HG02884 (cell line): Measurements from ENCODE around the gene SET.
"Not testable (repeated sequence)": the region's sequence is repeated elsewhere in the genome, so short reads cannot be mapped to it uniquely, and the experiment has no call there.

Source experiments
- ATAC-seq: cut with Tn5 transposase; IDR thresholded peaks from one replicate; pipeline ENCODE4 v1.9.1; 2021; ENCODE audit warnings: mild to moderate bottlenecking, moderate library complexity; ENCODE audit not compliant: unreplicated experiment

Gene SET

DNA sequence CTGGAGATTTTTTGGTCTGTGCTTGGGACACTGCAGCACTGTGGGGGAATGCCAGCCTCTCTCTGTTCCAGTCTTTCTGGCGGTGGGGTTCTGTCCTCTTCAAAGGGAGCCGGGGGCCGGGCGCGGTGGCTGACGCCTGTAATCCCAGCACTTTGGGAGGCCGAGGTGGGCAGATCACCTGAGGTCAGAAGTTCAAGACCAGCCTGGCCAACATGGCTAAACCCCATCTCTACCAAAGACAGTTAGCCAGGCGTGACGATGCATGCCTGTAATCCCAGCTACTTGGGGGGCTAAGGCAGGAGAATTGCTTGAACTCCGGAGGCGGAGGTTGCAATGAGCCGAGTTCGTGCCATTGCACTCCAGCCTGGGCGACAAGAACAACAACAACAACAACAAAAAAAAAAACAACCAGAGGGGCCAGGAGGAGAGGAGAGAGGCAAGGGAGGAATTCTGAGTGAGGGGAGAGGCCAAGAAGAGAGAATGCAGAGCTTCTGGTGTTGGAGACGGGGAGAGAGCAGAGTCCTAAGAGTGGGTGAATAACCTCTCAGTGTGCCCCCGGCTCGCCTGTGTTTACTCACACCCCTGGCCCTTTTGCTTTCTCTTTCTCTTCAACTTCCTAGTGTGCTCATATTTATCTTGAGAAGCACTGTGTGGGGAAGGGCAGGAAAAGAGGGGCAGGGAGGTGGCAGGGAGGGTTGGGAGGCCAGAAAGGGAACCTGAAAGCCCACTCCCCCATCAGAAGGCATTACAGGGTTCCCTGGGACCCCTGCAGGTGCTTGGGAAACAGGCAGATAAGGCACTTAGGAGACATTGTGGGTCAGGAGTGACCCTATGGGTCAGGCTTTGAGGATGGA is 3.2 kb upstream of the SET start:
- no peak for ATAC-seq

DNA sequence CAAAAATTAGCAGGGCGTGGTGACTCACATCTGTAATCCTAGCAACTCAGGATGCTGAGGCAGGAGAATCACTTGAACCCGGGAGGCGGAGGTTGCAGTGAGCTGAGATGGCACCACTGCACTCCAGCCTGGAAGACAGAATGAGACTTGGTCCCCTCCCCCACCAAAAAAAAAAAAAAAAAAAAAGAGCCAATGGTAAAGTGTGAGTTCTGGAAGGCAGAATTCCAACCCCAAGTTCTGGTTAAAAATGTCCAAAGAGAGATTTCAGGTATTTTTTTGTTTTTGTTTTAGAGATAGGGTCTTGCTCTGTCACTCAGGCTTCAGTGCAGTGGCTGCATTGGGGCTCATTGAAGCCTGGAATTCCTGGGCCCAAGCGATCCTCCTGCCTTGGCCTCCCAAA is 1.6 kb upstream of the SET start:
- ATAC-seq, result no peak

DNA sequence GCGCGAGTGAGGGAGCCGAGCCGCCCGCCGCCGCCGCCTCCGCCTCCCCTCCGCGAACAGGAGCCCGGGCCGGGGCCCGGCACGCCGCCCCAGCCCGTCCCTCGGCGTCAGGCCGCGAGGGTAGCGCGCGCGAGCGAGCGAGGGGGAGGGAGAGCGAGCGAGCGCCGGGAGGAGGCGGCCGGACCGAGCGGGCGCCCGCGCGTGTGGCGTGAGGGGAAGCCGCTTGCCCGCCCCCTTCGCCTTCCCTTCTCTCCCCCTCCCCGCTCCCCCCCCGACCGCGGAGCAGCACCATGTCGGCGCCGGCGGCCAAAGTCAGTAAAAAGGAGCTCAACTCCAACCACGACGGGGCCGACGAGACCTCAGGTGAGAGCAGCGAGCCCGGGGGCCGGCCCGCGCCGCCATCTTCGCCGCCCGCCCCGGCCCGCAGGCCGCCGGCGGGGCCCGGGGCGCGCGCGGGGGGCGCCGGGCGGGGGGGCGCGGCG is 312 bp downstream of the SET start:
- no peak for ATAC-seq

DNA sequence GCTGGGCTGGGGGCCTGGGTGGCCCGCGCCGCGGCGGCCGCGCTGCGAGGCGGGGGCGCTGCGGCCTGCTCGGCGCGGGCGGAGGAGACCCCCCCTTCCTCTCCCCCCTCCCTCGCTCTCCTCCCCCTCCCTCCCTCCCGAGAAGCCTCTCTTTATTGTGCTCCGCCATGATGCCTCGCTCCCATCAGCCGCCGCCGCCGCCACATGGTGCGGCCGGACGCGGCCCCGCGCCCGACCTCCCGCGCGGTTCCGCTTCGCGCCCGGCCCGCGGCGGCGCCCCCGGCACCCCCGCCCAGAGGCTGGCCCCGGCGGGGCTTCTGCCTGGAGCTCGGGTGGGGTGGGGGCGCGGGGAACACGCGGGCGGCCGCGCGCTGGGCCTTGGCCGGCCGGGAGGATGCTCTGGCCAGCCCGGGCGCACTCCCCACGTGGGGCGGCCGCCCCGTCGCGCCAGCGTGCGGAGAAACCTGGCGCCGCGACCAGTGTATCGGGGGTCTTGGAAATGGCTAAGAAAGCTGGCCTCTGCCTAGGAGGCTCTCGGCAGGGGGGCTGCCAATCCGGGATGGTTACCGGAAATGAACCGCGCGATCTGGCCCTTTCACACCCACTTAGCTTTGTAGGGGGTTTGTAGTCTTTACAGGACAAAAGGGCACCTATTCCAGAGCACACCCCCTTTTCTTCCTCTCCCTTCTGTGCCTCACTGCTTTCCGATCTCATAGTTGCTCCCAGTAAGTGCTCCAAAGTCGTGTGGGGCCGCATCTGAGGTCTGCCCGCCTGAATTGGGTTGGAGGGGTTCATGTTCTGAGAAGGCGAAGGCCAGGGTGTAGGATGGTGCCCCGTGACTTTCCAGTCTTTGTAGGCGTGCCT is 1.0 kb downstream of the SET start:
- no peak for ATAC-seq

DNA sequence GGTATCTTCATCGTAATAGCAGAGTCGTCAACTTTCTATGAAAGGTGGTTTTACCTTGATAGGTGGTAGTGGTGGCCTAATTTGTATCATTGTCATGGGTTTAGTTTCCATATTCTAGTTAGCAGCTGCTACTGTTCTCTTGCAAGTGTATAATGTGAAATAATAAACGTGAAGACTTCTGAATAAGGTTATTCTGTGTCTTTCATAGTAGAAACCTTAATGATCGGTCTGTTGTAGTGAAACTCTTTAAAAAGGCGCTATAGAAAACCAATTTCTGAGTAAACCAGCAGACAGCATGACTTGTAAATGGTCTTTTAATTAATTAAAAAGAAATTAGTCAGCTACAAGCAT is 1.6 kb downstream of the SET start:
- ATAC-seq, result no peak

DNA sequence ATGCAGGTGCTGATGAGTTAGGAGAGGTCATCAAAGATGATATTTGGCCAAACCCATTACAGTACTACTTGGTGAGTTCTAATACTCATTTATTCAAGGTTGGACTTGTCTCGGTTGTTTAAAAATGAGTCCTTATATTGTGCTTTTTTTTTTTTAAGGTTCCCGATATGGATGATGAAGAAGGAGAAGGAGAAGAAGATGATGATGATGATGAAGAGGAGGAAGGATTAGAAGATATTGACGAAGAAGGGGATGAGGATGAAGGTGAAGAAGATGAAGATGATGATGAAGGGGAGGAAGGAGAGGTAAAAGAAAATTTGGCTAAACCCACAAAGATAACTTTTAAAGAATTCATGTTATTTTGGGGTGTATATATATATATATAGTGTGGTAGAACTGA is 4.7 kb downstream of the SET start:
- ATAC-seq, result not testable (repeated sequence)

DNA sequence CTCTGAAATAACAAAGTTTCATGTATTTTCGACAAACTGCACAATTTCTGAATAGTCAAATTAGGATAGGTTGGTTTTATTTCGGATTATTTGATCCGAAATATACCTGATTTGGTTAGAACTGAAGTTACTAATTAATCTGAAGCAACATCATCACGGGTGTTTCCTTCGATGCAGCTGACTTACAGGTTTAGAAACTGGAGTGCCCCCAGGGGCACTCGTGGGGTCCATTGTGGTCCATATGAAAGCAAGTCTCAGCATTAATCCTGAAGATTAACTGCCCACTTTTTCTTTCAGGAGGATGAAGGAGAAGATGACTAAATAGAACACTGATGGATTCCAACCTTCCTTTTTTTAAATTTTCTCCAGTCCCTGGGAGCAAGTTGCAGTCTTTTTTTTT is 5.3 kb downstream of the SET start:
- no peak for ATAC-seq

DNA sequence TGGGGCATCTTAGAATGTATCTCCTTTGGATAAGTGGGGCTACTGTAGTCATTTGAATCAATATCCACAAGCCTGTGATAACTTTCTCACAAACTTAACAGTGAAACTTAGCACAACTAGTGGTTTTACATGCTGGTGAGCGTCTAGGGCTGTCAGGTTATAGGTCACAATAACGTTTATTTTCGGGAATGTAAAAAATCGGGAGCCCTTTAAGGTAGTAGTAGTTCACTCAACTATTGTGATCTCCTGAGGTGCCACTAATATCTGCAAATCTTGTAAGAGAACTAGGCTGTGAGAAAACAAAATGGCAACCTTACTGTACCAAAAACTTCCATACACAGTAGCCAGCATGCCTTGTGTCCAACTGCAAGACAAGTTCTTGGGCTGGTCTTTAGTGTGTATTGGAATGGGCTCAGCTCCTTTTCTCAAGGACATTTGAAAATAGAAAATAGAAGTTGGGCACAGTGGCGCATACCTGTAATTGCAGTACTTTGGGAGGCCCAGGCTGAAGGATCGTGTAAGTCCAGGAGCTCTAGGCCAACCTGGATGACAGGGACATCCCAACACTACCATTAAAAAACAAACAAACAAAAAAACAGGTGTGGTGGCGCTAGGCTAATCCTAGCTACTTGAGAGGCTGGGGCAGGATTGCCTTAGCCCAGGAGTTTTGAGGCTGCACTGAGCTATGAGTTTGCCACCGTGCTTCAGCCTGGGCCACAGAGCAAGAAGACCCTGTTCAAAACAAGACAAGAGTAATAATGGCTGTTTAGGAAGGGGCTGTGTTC is 8.1 kb downstream of the SET start:
- no peak for ATAC-seq

DNA sequence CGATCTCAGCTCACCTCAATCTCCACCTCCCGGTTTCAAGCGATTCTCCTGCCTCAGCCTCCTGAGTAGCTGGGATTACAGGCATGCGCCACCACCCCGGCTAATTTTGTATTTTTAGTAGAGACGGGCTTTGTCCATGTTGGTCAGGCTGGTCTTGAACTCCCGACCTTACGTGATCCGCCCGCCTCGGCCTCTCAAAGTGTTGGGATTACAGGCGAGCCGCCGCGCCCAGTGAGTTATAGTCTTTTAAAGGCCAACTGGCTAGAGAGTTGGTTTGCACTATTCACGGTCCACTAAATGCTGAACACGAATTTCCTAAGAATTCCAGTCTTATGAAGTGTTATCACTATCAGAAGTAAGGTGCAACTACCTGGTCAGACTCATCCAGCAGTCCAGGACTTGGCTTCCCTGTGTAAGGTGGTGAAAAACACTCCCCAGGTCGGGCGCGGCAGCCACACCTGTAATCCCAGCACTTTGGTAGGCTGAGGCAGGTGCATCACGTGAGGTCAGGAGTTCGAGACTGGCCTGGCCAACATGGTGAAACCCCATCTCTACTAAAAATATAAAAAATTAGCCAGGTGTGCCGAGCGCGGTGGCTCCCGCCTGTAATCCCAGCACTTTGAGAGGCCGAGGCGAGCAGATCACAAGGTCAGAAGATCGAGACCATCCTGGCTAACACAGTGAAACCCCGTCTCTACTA is 10.2 kb downstream of the SET start:
- not testable (repeated sequence) for ATAC-seq

DNA sequence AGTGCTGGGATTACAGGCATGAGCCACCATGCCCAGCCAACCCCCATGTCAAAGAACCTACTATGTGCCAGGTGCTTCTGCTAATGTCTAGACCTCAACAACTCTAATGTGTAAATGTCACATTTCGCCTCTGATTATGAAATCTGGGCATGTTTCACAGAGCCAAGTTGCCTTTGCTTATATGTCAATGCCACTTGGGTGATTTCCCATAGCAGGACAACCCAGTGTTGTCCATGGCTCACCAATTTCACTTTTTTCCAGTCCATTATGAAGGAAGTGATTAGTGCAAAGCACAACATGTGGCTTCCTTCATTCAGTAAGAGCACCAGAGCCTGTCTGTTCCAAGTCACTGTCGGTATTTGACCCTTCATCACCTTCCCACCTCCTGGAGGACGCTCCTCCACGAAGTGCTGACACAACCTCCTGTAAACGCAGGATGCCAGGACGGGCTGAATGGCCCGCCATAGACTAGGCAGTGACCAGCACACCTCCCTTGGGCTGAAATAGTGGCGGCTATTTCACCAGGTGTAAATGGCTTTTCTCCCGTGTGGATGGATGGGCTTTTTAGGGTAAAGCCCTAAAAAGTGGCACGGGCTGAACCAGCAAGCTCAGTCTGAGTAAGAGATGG is 12.3 kb downstream of the SET start:
- no peak for ATAC-seq

DNA sequence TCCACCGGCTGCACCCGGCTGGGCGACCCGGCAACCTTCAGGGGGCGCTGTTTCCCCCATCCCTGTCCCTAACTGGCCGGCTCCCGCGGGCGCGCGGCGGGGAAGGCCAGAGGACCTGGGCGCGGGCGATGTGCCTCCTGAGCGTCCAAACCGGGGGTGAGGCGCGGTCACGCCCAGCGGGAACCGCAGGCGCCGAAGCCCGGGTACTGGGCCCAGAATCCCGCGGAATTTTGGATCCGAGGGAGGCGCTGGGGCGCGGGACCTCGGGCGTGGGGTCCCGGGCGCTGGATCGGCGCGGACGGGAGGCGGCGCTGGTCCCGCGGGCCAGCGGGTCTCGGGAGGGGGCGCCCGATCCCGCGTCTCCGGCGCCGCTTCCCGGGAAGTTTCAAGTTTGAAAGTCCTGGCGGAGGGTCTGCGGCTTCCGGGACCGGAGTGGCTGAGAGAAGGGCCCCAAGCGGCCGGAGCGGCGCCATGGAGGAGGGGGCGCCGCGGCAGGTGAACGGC is 13.5 kb downstream of the SET start, which contains the start of gene PKN3:
TSS of gene PKN3 (plus strand) at position 59 of the 504 bp plus-strand sequence. CDS start at position 472, 413 bp downstream.
- no peak for ATAC-seq

DNA sequence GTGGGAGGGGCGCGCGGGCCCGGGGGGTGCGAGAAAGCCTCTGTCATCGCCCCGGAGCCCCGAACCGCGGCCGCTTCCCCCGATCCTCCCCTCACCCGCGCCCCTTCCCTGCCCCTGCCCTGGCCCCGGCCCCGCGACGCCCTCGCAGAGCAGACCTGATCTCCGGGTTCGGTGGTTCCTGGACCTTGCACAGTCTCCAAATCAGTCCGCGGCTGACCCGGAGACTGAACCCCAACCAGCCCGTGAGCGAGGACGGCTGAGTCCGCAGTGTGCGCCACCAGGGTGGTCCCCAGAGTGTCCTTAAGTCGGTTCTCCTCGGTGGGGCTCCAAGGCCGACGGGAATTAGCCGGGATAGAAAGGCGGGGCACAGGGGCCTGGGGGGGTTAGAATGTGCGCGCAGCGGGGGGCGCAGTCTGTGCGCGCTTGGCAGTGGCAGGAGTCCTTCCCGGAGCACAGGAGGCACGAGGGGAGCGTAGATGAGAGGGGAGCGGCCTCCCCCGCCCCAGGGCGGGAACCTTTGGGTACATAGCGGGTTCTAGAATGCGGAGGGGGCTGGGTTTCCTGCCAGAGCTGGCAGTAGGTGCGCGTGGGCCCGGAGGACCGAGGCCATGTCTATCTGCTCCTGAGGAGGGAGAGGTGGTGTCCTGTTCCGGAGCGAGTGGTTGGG is 14.1 kb downstream of the SET start:
- ATAC-seq, result no peak

DNA sequence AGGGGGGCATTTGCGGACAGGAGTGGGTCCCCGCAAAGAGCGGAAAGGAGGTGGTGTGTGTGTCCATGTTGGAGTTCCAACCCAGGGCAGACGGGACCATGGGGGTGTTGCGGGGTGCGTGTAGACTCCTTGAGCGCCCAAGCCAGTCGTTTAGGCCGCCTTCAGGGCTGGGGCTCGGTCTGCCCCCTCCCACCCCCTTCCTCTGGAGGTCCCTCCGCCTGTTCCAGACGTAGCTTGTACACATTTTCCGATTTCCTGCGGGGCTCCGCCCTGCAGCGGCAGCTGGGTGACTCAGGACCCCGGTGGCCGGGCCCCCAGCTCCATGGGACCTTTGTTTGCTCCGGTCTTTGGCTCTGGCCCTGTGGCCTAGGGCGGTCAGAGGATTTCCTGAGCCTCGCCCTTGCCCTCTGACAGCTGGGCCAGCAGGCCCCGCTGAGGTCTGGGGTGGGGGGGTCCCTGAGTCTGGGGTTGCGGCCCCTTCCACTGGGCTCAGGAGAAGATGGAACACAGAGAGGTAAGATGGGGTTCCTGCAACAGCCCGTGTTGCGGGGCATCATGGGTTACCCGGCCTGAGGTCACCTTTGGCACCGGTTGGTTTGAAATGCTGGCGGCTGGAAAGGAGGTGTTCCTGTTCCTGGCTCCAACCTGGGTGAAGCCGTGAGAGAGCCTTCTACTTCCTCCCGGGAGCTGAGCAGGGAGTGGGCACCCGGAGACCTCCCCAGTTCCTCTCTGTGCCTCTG is 14.8 kb downstream of the SET start:
- no peak for ATAC-seq

DNA sequence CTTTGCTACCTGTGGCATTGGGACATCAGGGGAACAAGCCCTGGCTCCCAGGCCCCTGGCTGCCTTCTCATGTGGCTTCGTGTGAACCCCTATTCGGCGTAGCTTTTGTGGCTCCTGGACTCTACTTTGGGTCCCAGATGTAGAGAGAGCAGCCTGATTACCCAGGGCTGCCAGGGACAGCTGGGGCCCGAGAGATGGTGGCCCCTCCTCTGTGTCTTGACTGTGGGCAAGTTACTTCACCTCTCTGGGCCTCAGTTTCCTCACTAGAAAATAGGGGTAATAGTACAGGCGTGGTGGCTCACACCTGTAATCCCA is 15.3 kb downstream of the SET start:
- no peak for ATAC-seq

DNA sequence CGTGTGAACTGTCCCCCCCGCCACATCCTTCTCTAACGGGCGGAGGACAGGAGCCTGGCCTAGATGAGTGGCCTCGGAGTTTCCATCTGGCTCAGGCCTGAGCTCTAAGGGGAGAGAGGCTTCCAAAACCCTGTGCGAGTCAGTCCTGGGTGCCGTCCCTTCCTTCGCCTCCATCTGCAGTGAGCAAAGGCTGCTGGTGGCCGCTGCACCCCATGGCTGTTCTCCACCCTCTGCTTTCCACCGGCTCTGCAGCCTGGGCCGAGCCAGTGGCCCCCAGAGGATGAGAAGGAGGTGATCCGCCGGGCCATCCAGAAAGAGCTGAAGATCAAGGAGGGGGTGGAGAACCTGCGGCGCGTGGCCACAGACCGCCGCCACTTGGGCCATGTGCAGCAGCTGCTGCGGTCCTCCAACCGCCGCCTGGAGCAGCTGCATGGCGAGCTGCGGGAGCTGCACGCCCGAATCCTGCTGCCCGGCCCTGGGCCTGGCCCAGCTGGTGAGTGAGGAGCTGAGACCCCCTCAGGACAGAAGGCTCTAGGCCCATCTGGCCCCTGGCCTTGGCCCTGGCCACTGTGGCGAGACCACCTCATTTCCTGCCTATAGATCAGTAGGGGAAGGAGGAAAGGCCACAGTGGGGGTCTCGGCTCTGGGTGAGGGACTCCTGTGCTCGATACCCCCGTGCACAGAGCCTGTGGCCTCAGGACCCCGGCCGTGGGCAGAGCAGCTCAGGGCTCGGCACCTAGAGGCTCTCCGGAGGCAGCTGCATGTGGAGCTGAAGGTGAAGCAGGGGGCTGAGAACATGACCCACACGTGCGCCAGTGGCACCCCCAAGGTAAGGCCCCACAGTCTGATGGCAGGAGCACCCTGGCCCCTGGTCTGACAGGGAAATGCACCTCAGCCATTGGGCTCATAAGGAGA is 16.3 kb downstream of the SET start:
- no peak for ATAC-seq

DNA sequence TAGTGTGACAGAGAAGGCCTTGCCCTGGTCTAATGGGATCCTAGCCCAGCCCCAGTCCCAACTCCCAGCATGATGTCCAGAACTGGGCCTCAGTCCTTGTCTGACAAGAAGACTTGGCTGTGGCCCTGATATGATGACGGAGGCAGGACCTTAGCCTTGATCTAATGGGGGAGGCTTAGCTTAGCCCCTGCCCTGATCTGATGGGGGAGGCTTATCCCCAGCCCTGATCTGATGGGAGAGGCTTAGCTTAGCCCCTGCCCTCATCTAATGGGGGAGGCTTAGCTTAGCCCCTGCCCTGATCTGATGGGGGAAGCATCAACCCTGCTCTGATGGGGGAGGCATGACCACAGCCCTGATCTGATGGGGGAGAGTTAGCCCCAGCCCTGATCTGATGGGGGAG is 17.0 kb downstream of the SET start:
- ATAC-seq, result no peak

DNA sequence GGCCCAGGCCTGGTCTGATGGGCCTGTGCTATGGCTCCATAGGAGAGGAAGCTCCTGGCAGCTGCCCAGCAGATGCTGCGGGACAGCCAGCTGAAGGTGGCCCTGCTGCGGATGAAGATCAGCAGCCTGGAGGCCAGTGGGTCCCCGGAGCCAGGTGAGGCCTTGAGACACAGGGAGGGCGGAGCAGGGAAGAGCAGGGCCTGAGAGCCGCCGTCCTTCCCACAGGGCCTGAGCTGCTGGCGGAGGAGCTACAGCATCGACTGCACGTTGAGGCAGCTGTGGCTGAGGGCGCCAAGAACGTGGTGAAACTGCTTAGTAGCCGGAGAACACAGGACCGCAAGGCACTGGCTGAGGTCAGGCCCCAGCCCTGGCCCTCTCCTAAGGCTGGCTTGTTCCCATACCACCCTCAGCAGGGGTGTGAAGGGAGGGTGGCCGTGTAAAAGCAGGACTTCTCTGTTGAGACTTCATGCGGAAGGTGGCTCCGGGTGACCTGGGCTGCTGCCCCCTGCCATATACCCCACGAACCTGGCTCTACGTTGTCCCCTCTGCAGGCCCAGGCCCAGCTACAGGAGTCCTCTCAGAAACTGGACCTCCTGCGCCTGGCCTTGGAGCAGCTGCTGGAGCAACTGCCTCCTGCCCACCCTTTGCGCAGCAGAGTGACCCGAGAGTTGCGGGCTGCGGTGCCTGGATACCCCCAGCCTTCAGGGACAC is 17.8 kb downstream of the SET start:
- ATAC-seq, result no peak
